ENCODE results near the gene NDUFAF5.
"Not testable (repeated sequence)": the region's sequence is repeated elsewhere in the genome, so short reads cannot be mapped to it uniquely, and the experiment has no call there.

GRCh38 chr20:13738187-13738586 lies 46.6 kb upstream of the NDUFAF5 start:
- not testable (repeated sequence) for TF ChIP-seq FOXP1 (CRISPR knock-in tag; IDR thresholded peaks at IDR 0.05; ENCODE audit: borderline replicate concordance); CTCF (IDR thresholded peaks at IDR 0.05); ATF6 (CRISPR knock-in tag; IDR thresholded peaks at IDR 0.05); ESRRA (CRISPR knock-in tag; IDR thresholded peaks at IDR 0.05; ENCODE audit: borderline replicate concordance); TEAD1 (CRISPR knock-in tag; IDR thresholded peaks at IDR 0.05); GABPB1 (CRISPR knock-in tag; IDR thresholded peaks at IDR 0.05); TCF7 (CRISPR knock-in tag; IDR thresholded peaks at IDR 0.05; ENCODE audit: low read depth)
